Bronchial epithelial cell (primary cell): ENCODE results near the gene JMJD4. TPM values are rescaled to one million over a fixed set of nuclear protein-coding genes. Genes with fewer than 3 reads are reported as not detected.
A peak's percentile ranks its signal among the peaks of the same experiment; 100 is the strongest.
"Not testable (repeated sequence)": the region's sequence is repeated elsewhere in the genome, so short reads cannot be mapped to it uniquely, and the experiment has no call there.

Source experiments
- DNase-seq: peaks from one replicate; pipeline ENCODE4 v3.0.0-alpha.2; 2010; ENCODE audit warnings: low read depth
- FAIRE-seq: peaks from 2 replicates; lab custom pipeline; 2011; peaks lifted over from hg19 to GRCh38; lab: Jason Lieb, UNC
- H3K27me3 ChIP-seq: 2 replicates; pipeline ENCODE4 v1.5.1; 2011; ENCODE audit warnings: low read length; ENCODE audit not compliant: control insufficient read depth, insufficient read depth
- H3K36me3 ChIP-seq: 2 replicates; pipeline ENCODE4 v1.5.1; 2011; ENCODE audit warnings: low read length; ENCODE audit not compliant: control insufficient read depth, insufficient read depth
- H3K4me3 ChIP-seq: 2 replicates; pipeline ENCODE4 v1.5.1; 2011; ENCODE audit warnings: mild to moderate bottlenecking, low read depth, low read length, control low read depth
- CTCF ChIP-seq: IDR thresholded peaks from 2 replicates; pipeline ENCODE4 v1.5.1; 2011; ENCODE audit warnings: mild to moderate bottlenecking, moderate library complexity, low read length, control low read depth, inconsistent platforms; ENCODE audit not compliant: insufficient read depth, severe bottlenecking
- total RNA-seq: library from RNA; depleted of rRNA; stranded (reverse); fragments of >200 nt; gene quantifications from 2 replicates; pipeline ENCODE4 v1.2.1, GENCODE V29; 2014

JMJD4 gene
- total RNA-seq, 1 donor from 2014 or later: 27.9 TPM

- no peak for TF ChIP-seq CTCF
- no peaks in the 10 kb centered on the region for H3K36me3 ChIP-seq
- no peaks in the 10 kb centered on the region for H3K27me3 ChIP-seq
- FAIRE-seq (no peak), DNase-seq (no peak)
- H3K4me3 ChIP-seq: no peak overlapping the region
Observed at GRCh38 chr1:227718932-227719331, 16.2 kb downstream of the JMJD4 start.

- H3K36me3 ChIP-seq: no peaks in the 10 kb centered on the region
- no peaks in the 10 kb centered on the region for H3K27me3 ChIP-seq
- TF ChIP-seq CTCF: no peak
- DNase-seq (no peak), FAIRE-seq (no peak)
- H3K4me3 ChIP-seq: no peak overlapping the region
Observed at GRCh38 chr1:227712648-227713047, 22.5 kb downstream of the JMJD4 start.

- not testable (repeated sequence) for H3K36me3 ChIP-seq, H3K4me3 ChIP-seq, DNase-seq, H3K27me3 ChIP-seq, FAIRE-seq
Observed at GRCh38 chr1:227710474-227710873, 24.6 kb downstream of the JMJD4 start.

- Histone ChIP-seq H3K27me3 (no peaks in the 10 kb centered on the region), H3K36me3 (no peaks in the 10 kb centered on the region), H3K4me3 (no peak overlapping the region)
- FAIRE-seq (no peak), DNase-seq (peak; percentile 44)
- no peak for TF ChIP-seq CTCF
Observed at GRCh38 chr1:227709451-227709850, 25.7 kb downstream of the JMJD4 start.

- no peak overlapping the region for H3K4me3 ChIP-seq
- DNase-seq (no peak), FAIRE-seq (no peak)
- TF ChIP-seq CTCF: no peak
- no peaks in the 10 kb centered on the region for H3K27me3 ChIP-seq
- H3K36me3 ChIP-seq: no peaks in the 10 kb centered on the region
Observed at GRCh38 chr1:227707846-227708245, 27.3 kb downstream of the JMJD4 start.

- FAIRE-seq, H3K36me3 ChIP-seq: not testable (repeated sequence)
Observed at GRCh38 chr1:227701631-227702030, 33.5 kb downstream of the JMJD4 start.

GRCh38 chr1:227697321-227697864 is 37.7 kb downstream of the JMJD4 start:
- H3K36me3 ChIP-seq: no peaks in the 10 kb centered on the region
- TF ChIP-seq CTCF: no peak
- no peak for DNase-seq
- no peak for FAIRE-seq
- H3K27me3 ChIP-seq: no peaks in the 10 kb centered on the region
- H3K4me3 ChIP-seq: no peak overlapping the region

More at GRCh38 chr1:227701631-227702030, 33.5 kb downstream of the JMJD4 start:
- H3K4me3 ChIP-seq, DNase-seq, H3K27me3 ChIP-seq: not testable (repeated sequence)
